ENCODE results near the gene PCBP3. TPM values are rescaled to one million over a fixed set of nuclear protein-coding genes. Genes with fewer than 3 reads are reported as not detected.

Gene PCBP3
- total RNA-seq, 2 donors from 2014 or later: 0.77 to 17.2 TPM

DNA sequence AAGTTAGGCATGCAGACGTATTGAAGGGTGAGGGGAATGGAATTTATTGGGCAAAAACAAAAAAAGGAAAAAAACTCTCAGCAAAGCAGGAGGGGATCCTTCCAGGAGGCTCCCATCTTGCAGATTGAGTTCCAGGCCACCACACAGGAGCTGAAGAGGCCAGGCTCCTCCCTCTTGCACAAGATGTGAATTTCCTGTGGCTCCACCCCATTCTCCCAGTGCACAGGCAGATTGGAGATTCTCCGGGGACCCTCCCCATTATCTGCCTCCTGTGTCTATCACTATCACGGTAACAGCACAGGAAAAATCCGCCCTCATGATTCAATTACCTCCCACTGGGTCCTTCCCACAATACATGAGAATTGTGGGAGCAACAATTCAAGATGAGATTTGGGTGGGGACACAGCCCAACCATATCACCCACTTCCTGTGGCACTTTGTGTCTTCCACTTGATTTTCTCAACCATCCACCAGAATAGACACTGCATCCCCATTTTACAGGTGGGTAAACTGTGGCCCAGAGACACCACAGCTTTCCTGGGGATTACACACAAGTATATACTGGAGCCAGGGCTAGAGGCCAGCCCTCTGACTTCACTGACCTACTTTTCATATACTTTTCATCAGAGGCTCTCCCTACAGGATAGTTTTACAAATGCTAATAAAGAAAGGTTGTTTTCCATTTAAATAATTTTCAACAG lies 319.2 kb downstream of the PCBP3 start:
- intact Hi-C loops (cut with DNase I): no loop called here
- no peaks in the 10 kb centered on the region for H3K36me3 ChIP-seq
- no peaks in the 10 kb centered on the region for H3K4me1 ChIP-seq (replicated peaks)
- no peaks in the 10 kb centered on the region for H3K9me3 ChIP-seq
- no peak for DNase-seq (ENCODE audit: low spot score)
- TF ChIP-seq CTCF (IDR thresholded peaks at IDR 0.05) (no peak), POLR2A (IDR thresholded peaks at IDR 0.05) (no peak), POLR2AphosphoS5 (IDR thresholded peaks at IDR 0.05) (no peak)
- WGBS: 88% methylated on average over 4 of the region's 4 CpGs
- no peak overlapping the region for H3K27ac ChIP-seq
- H3K27me3 ChIP-seq (replicated peaks; ENCODE audit: insufficient read depth): no peaks in the 10 kb centered on the region
- no peak overlapping the region for H3K4me3 ChIP-seq

- Histone ChIP-seq H3K4me3 (no peak overlapping the region), H3K36me3 (no peaks in the 10 kb centered on the region), H3K4me1 (replicated peaks) (no peaks in the 10 kb centered on the region), H3K27ac (no peak overlapping the region), H3K27me3 (replicated peaks; ENCODE audit: insufficient read depth) (no peaks in the 10 kb centered on the region), H3K9me3 (no peaks in the 10 kb centered on the region)
- no peak for DNase-seq (ENCODE audit: low spot score)
- TF ChIP-seq POLR2AphosphoS5 (IDR thresholded peaks at IDR 0.05) (no peak), CTCF (IDR thresholded peaks at IDR 0.05) (no peak), POLR2A (IDR thresholded peaks at IDR 0.05) (no peak)
- intact Hi-C loops (cut with DNase I): no loop called here
- WGBS: 35% methylated on average over 3 of the region's 3 CpGs
Observed at GRCh38 chr21:45963232-45963570, 319.7 kb downstream of the PCBP3 start.

DNA sequence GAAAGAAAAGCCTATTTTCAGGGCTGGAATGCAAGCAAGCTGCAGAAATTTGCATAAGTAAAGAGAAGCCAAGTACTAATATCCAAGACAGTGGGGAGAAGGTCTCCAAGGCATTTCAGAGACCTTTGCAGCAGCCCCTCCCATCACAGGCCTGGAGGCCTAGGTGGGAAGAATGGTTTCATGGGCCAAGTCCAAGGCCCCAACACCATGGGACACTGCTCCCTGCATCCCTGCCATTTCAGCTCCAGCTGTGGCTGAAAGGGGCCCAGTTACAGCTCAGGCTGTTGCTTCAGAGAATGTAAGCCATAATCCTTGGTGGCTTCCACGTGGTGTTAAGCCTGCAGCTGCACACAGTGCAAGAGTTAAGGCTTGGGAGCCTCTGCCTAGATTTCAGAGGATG lies 321.1 kb downstream of the PCBP3 start:
- no peaks in the 10 kb centered on the region for H3K4me1 ChIP-seq (replicated peaks)
- no peaks in the 10 kb centered on the region for H3K36me3 ChIP-seq
- no peak overlapping the region for H3K4me3 ChIP-seq
- 80% methylated on average over 1 of the region's 1 CpG for WGBS
- intact Hi-C loops (cut with DNase I): no loop called here
- H3K27ac ChIP-seq: no peak overlapping the region
- TF ChIP-seq POLR2A (IDR thresholded peaks at IDR 0.05) (no peak), CTCF (IDR thresholded peaks at IDR 0.05) (no peak), POLR2AphosphoS5 (IDR thresholded peaks at IDR 0.05) (no peak)
- no peaks in the 10 kb centered on the region for H3K27me3 ChIP-seq (replicated peaks; ENCODE audit: insufficient read depth)
- no peak for DNase-seq (ENCODE audit: low spot score)
- no peaks in the 10 kb centered on the region for H3K9me3 ChIP-seq

DNA sequence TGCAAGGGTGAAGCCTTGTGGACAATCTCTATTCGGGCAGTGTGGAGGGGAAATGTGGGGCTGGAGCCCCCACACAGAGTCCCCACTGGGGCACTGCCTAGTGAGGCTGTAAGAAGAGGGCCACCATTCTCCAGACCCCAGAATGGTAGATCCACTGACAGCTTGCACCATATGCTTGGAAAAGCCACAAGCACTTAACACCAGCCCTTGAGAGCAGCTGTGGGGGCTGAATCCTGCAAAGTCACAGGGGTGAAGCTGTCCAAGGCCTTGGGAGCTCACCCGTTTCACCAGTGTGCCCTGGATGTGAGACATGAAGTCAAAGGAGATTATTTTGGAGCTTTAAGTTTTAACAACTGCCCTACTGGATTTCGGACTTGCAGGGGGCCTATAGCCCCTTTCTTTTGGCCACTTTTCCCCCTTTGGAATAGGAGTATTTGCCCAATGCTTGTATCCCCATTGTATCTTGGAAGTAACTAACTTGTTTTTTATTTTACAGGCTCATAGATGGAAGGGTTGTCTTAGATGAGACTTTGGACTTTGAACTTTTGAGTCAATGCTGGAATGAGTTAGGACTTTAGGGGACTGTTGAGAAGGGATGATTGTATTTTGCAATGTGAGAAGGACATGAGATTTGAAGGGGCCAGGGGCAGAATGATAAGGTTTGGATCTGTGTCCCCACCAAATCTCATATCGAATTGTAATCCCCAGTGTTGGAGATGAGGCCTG lies 321.7 kb downstream of the PCBP3 start:
- intact Hi-C loops (cut with DNase I): no loop called here
- no peaks in the 10 kb centered on the region for H3K27me3 ChIP-seq (replicated peaks; ENCODE audit: insufficient read depth)
- no peaks in the 10 kb centered on the region for H3K4me1 ChIP-seq (replicated peaks)
- H3K9me3 ChIP-seq: no peaks in the 10 kb centered on the region
- H3K36me3 ChIP-seq: no peaks in the 10 kb centered on the region
- WGBS: 88% methylated on average over 4 of the region's 4 CpGs
- no peak for TF ChIP-seq POLR2A (IDR thresholded peaks at IDR 0.05)
- no peak for TF ChIP-seq CTCF (IDR thresholded peaks at IDR 0.05)
- TF ChIP-seq POLR2AphosphoS5 (IDR thresholded peaks at IDR 0.05): no peak
- DNase-seq (ENCODE audit: low spot score): no peak
- no peak overlapping the region for H3K4me3 ChIP-seq
- no peak overlapping the region for H3K27ac ChIP-seq
